ENCODE results near the gene BRAF.
"Not testable (repeated sequence)": the region's sequence is repeated elsewhere in the genome, so short reads cannot be mapped to it uniquely, and the experiment has no call there.

Gene BRAF

GRCh38 chr7:140702774-140703173, 222.0 kb downstream of the BRAF start:
- DNase-seq: no peak

DNA sequence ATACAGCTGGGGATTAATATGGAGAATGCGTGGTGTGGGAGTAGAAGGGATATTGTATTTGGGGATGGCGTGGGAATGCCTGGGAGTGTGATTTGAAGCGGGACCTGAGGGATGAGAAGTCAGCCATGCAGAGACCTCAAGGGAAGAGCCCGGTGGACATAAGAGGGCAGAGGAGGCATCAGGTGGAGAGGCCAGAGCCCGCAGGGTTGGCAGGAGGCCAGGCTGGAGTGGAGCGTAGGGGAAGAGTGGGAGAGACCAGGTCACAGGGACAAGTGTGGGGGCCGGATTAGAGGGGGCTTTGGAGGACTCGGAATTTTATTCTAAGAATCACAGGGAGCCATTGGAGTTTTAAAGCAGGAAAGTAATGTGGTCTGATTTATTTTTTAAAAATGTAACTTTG, 226.3 kb downstream of the BRAF start:
- DNase-seq: no peak

- DNase-seq: no peak
These were observed 227.1 kb downstream of the BRAF start for GRCh38 chr7:140697447-140698143.

DNA sequence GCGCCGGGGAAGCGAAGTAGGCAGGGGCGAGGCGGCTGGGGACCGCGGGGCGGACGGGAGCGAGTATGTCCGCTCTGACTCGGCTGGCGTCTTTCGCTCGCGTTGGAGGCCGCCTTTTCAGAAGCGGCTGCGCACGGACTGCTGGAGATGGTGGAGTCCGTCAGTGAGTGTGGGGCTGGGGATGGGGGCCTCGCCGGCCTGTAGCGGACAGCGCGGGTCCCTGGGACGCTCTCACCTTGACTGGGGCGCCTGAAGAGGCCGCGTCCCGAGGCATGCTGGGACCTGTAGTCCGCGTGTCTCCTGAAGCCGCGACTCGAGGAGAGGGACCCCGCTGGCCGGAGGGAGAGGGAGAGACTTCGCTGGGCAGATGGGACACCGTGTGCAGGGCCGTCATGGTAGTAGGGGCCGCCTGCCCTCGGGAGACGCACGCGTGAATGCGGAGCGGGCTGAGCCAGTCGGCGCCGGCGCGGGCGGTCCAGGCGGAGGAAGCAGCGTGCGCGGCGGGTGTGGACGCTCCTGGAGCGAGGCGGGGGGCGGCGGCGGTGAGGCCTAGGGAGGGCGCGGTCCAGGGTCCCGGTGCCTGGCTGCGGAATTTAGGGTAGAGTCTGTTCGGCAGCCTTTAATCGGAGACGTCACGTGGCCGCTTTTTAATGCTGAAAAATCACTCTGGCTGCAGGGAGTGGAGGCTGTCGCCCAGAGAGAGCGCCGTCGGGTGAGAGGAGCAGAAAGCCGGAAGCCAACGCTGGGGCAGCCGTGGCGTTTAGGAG, 227.9 kb downstream of the BRAF start, which contains the start of gene NDUFB2:
Gene NDUFB2 (plus strand): TSS at position 29 of the 767 bp plus-strand sequence. CDS start 37 bp downstream, at position 66.
- peak; percentile 66 for DNase-seq

DNA sequence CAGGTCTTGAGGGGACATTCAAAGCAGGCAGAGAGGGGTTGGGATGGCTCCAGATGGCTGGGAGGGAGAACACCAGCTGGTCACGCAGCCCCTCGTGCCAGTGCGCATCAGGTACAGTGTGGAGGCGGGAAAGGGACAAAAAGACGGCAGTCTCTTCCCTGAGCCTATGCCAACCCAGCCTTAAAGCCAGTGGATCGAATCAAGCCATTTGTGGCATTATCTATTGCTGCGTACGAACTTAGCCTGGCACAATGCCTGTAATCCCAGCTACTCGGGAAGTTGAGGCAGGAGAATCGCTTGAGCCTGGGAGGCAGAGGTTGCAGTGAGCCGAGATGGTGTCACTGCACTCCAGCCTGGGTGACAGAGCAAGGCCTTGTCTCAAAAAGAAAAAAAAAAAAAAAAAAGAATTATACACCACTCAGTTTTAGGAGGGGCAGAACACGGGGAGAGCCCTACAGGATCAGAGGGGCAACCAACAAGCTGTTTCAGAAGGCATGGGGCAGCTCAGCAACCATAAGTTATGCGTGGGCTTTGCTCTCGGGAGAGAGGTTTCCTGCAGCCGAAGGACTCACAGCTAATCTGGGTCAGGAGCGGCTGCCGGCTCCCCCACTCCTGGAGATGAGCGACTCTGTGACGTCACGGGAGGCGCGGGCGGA, 228.6 kb downstream of the BRAF start:
- peak; percentile 80 for DNase-seq

GRCh38 chr7:140695381-140695780, 229.3 kb downstream of the BRAF start:
- DNase-seq: no peak

- DNase-seq: no peak
These were observed 230.1 kb downstream of the BRAF start for GRCh38 chr7:140694592-140694991.

- not testable (repeated sequence) for DNase-seq
These were observed 230.9 kb downstream of the BRAF start for GRCh38 chr7:140693849-140694248.

DNA sequence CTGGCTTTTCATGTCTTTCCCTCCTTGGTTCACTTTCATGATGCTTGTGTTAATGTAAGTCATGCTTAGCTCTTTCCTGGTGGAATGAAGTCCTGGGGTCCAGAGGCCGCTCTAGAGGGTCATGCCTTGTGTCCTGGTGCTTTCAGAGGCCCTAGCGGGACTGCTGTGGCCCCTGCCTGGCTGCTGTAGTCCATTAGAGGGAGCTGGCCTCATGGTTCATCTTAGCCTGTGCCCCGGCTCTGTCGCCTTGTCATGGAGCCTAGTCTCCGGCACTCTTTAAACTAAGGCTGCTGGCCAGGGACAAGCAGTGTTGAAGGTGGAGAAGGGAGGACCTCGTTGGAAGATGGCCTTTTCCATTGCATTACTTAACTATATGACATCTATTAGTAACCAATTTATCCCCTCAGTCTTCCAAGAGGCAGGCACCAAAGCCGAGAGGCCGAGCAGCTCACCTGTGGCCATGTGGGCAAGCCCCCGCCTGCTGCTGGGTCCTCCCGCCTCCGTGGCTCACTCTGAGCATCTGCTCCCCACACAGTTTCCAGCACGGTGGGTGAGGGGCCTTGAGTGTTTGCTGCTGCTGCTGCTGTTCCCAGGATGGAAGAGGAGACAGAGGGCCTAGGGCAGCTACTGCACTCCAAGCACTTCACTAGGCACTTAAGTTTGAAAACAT, 233.2 kb downstream of the BRAF start:
- no peak for DNase-seq

DNA sequence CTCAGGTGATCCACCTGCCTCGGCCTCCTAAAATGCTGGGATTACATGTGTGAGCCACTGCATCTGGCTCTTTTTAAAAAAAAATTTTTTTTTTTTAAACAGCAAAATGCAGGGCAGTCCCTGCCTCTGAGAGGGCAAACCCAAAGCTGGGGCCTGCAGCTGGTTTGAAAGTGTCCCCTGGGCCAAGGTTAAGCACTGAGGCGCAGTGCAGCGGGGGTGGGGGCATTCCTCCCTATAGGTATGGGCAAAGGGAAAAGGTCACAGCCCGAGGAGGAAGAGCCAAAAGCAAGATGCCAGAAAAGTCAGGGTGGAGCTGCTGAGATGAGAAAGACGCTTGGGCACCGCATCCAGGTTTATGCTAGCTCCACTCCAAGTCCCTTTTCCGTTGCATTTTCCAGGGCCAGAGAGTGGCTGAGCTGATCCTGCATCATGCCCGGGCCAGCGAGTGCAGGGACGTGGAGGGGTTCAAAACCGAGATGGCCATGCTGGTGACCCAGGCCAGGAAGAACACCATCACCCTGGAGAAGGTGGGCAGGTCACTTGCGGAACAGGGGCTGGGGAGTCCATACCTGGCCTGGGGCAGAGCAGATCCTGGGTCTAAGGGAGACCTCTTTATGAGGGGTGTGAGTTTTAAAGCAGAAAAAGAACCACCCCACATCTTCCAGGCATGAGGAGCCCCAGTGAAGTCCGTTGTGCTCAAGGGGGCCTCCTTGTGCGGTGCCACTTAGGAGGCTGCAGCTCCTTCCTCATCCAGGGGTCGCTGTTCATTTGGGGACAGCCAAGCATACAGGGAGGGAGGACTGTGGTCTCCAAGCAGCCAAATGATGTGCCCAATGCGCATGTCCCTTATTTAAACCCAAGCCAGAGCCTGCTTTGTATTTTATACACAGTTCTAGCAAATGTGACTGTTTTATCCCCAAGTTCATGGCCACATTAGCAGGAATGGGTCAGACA, 235.3 kb downstream of the BRAF start:
- DNase-seq: no peak

- DNase-seq: no peak
These were observed 236.4 kb downstream of the BRAF start for GRCh38 chr7:140688341-140688740.

GRCh38 chr7:140686921-140687320, 237.8 kb downstream of the BRAF start:
- no peak for DNase-seq

- DNase-seq: no peak
These were observed 239.2 kb downstream of the BRAF start for GRCh38 chr7:140685407-140686087.

- no peak for DNase-seq
These were observed 240.4 kb downstream of the BRAF start for GRCh38 chr7:140684066-140684950.

DNA sequence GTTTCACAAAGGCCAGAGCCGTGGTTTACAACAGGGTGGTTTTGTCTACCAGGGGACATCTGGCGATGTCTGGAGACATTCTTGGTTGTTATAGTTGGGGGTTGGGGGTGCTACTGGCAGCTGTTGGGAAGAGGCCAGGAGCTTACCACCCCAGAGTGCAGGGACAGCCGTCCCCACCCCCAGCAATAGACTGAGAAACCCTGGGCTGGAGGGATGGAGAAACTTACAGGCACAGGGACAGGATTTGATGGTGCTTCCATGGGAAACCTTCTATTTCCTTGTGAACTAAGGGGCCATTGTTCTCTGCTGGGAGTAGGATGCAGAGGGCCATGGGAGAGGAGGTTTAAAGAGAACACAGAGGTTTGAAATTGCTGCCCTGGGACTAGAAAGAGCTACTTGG, 241.1 kb downstream of the BRAF start:
- no peak for DNase-seq

- DNase-seq: no peak
These were observed 243.0 kb downstream of the BRAF start for GRCh38 chr7:140681766-140682165.

DNA sequence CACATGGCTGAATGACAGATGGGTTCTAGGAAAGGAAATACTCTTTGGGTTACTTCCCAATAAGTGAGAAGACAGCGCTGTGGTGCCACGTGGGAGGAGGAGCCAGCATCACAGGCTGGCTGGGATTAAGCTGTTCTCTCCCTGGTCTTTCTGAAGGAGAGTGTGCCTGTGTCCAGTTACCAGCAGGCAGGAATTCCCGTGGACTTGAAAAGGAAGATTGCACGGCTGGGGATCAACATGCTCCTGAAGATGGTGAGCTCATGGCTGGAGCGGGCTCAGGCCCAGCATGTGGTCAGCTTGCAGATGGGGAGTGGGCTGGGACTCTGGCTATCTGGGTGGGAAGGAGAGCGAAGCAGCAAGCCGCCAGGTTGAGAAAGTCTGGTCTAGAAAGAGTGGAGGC, 243.8 kb downstream of the BRAF start:
- no peak for DNase-seq

DNA sequence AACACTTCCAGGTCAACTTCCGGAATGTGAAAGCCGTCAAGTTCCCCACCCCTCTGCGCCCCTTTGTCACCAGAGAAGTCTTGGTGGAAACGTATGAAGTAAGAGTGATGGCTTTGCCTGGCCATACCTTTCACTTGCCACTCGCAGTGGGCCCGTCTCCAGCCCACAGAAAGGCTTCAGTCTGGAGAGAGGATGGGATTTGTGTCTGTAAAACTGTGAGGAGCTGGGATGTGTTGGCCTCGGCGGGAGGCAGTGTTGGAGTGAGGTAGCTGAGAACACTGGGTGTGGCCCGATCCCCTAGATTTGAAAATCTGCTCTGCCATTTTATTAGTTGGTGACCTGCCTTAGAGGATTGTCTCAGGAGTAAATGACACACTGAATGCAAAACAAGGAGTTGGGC, 245.5 kb downstream of the BRAF start:
- DNase-seq: no peak

- DNase-seq: no peak
These were observed 246.0 kb downstream of the BRAF start for GRCh38 chr7:140678816-140679130.

GRCh38 chr7:140678081-140678815, 246.5 kb downstream of the BRAF start:
- no peak for DNase-seq
